IPS DF 6.9 (cell line): Measurements from ENCODE around the gene SELENOW.

Source experiments
- DNase-seq: peaks from one replicate; pipeline ENCODE4 v3.0.0-alpha.2; 2013; ENCODE audit warnings: low read depth, low spot score
- H3K27ac ChIP-seq: one replicate; pipeline ENCODE4 v1.5.1; 2013; ENCODE audit warnings: low read length, control low read depth
- H3K27me3 ChIP-seq: 2 replicates; pipeline ENCODE4 v1.6.1; 2013; ENCODE audit warnings: mild to moderate bottlenecking, low read length; ENCODE audit not compliant: control insufficient read depth, insufficient read depth
- H3K36me3 ChIP-seq: 2 replicates; pipeline ENCODE4 v1.6.1; 2013; ENCODE audit warnings: low read length; ENCODE audit not compliant: control insufficient read depth, insufficient read depth
- H3K4me1 ChIP-seq: 2 replicates; pipeline ENCODE4 v1.6.1; 2013; ENCODE audit warnings: low read length; ENCODE audit not compliant: control insufficient read depth, insufficient read depth
- H3K4me3 ChIP-seq: 2 replicates; pipeline ENCODE4 v1.5.1; 2013; ENCODE audit warnings: mild to moderate bottlenecking, low read length
- H3K9me3 ChIP-seq: 2 replicates; pipeline ENCODE4 v1.6.1; 2013; ENCODE audit warnings: low read length, inconsistent platforms; ENCODE audit not compliant: control insufficient read depth, insufficient read depth
- WGBS: extraction: QIAGEN DNeasy Blood & Tissue Kit; methylation state at CpG from one replicate; pipeline ENCODE4 v1.1.7; 2013; ENCODE audit warnings: mixed read lengths, missing lambda C conversion rate; ENCODE audit not compliant: insufficient read length, insufficient coverage; 5-methylcytosine and 5-hydroxymethylcytosine counted together

The SELENOW gene

DNA sequence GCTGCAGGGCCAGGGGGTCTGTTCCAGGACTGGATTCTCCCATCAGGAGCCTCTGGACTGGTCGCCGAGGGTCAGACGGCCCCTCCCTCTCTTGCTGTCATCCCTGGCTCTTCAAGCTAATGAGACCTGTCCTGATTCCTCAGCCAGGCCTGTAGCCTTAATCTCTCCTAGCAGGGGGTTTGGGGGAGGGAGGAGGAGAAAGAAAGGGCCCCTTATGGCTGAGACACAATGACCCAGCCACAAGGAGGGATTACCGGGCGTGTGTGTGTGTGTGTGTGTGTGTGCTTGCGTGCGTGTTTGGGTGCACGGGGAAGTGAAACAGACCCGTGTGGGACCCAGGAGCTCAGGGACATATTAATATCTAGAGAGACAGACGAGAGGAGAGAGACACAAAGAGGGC lies 41.4 kb downstream of the SELENOW start:
- DNase-seq, result peak; percentile 25
- H3K4me3 ChIP-seq, result no peak overlapping the region

DNA sequence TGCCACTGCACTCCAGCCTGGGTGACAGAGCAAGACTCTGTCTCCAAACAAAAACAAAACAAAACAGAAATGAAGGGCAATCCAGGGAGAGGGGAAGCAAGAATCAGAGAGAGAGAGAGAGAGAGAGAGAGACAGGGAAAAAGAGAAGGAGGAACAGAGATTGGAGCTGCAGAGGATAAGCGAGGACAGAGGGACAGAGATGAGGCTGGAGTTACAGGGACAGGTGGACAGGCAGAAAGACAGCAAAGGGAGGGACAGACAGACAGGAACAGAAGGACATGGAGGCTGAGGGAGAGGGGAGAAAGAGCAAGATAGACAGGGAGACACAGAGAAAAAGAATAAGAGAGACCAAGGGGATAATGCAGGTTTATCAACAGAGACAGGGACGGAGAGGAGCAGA lies 41.9 kb downstream of the SELENOW start:
- H3K9me3 ChIP-seq, result no peaks in the 10 kb centered on the region
- H3K4me3 ChIP-seq, result no peak overlapping the region
- no CpG with 5 or more reads among the region's 2 CpGs for WGBS
- H3K36me3 ChIP-seq, result no peaks in the 10 kb centered on the region
- no peak for DNase-seq
- no peak overlapping the region for H3K27ac ChIP-seq
- H3K27me3 ChIP-seq, result no peaks in the 10 kb centered on the region
- H3K4me1 ChIP-seq, result no peaks in the 10 kb centered on the region

More for the DNA sequence above, 41.4 kb downstream of the SELENOW start:
- Histone ChIP-seq H3K27ac (no peak overlapping the region), H3K27me3 (no peaks in the 10 kb centered on the region), H3K4me1 (no peaks in the 10 kb centered on the region), H3K36me3 (no peaks in the 10 kb centered on the region), H3K9me3 (no peaks in the 10 kb centered on the region)
- no CpG with 5 or more reads among the region's 10 CpGs for WGBS

DNA sequence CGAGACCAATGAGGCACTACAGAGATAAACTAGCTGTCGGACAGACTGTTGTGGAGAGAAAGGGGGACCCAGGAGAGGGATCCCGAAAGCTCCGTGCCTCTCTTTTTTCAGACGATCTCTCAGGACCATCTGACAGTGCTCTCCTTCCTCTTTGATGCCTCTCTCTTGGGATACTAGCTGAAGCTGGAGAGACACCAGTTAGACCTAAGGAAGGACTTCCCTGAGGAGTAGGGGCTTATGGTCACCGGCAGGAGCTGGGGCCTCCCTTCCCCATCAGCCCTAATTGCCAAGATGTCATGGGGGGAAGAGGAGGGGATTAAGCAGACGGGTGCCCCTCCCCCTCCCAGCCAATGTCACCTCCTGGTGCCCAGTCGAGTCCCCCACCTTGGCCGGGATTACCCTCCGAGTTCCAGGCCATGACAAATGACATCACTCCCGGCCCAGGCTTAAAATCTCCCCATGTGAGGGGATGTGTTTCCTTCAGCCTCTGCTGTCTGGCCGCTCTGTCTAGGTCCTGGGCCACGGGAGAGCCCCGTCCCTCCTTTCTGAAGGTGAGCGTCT lies 43.0 kb downstream of the SELENOW start, which contains the start of gene CRX:
Gene CRX (plus strand): TSS at position 478 of the 561 bp plus-strand sequence. CDS start 12,507 bp downstream, outside the sequence.
- Histone ChIP-seq H3K4me1 (no peaks in the 10 kb centered on the region), H3K27ac (no peak within 1 kb of the TSS), H3K36me3 (no peaks in the 10 kb centered on the region), H3K4me3 (no peak within 1 kb of the TSS), H3K27me3 (no peaks in the 10 kb centered on the region), H3K9me3 (no peaks in the 10 kb centered on the region)
- no CpG with 5 or more reads among the region's 15 CpGs for WGBS
- no peak for DNase-seq

DNA sequence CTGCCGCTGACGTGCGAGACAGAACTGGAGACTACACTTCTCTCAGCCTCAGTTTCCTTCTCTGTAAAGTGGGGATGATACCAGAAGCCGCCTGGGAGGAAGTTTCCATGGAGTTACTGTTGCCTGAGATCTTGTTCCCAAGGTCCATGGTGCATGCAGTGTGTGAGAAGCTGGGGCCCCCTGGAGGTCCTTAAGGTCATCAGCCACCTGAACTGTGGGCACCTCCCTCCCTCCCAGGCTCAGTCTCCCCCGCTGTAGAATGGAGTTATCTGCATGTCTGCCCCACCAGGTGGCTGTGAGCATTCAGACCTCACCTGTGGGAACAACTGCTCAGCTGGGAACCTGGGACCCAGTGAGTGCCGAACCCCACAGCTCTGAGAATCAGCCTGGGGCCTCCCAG lies 45.9 kb downstream of the SELENOW start:
- Histone ChIP-seq H3K36me3 (no peaks in the 10 kb centered on the region), H3K4me1 (no peaks in the 10 kb centered on the region), H3K27ac (no peak overlapping the region), H3K9me3 (no peaks in the 10 kb centered on the region), H3K27me3 (no peaks in the 10 kb centered on the region), H3K4me3 (no peak overlapping the region)
- DNase-seq, result no peak
- WGBS, result no CpG with 5 or more reads among the region's 6 CpGs

DNA sequence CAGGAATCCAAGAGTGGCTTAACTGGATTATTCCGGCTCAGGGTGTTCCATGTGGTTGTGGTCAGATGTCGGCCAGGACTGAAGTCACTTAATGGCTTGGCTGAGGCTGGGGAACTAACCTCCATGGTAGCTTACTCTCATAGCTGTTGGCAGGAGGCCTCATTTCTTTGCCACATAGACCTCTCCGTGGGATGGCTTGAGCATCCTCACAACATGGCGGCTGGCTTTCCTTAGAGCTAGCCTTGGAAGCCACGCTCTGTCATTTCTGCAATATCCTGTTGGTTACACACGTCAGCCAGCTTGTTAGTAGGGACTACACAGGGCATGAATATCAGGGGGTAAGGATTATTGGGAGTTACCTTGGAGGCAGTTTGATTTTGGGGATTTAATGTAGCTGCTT lies 48.3 kb downstream of the SELENOW start:
- Histone ChIP-seq H3K27ac (no peak overlapping the region), H3K4me3 (no peak overlapping the region), H3K36me3 (no peaks in the 10 kb centered on the region), H3K9me3 (no peaks in the 10 kb centered on the region), H3K4me1 (no peaks in the 10 kb centered on the region), H3K27me3 (no peaks in the 10 kb centered on the region)
- no peak for DNase-seq
- WGBS, result no CpG with 5 or more reads among the region's 6 CpGs

DNA sequence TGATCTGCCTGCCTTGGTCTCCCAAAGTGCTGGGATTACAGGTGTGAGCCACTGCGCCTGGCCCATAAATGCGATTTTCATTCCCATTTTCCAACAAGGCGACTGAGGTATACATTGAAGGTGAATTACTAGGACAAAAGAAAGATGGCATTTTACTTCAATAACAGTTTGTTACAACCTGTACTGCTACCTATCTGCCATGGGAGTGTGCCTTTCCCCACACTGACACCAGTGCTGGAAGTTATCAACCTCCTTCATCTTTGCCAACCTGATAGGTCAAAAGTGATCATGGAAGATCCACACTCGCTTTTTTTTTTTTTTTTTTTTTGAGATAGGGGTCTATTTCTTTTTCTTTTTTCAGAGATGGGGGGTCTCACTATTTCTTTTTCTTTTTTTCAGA lies 54.2 kb downstream of the SELENOW start:
- no CpG with 5 or more reads among the region's 4 CpGs for WGBS
- no peak overlapping the region for H3K27ac ChIP-seq
- no peaks in the 10 kb centered on the region for H3K36me3 ChIP-seq
- no peak for DNase-seq
- no peaks in the 10 kb centered on the region for H3K9me3 ChIP-seq
- H3K27me3 ChIP-seq, result no peaks in the 10 kb centered on the region
- H3K4me3 ChIP-seq, result no peak overlapping the region
- H3K4me1 ChIP-seq, result no peaks in the 10 kb centered on the region
